PFSK-1 (cell line): Measurements from ENCODE around the gene FBH1.

Experiments
- POLR2AphosphoS5 ChIP-seq: IDR thresholded peaks from 2 replicates; pipeline ENCODE4 v1.6.1; 2012; ENCODE audit warnings: low read depth, mild to moderate bottlenecking, control low read depth, low read length, moderate library complexity
- REST ChIP-seq, 2 experiments: IDR thresholded peaks; 2 replicates each; pipeline versions ENCODE4 v1.6.1 to v1.8.0; 2011 to 2012; ENCODE audit warnings: low read depth in 2 of 2, low read length in 2 of 2, control low read depth in 1 of 2, inconsistent platforms in 1 of 2, mild to moderate bottlenecking in 1 of 2, moderate library complexity in 1 of 2; ENCODE audit not compliant: insufficient read depth in 1 of 2
- SIN3A ChIP-seq: IDR thresholded peaks from 2 replicates; pipeline ENCODE4 v1.6.1; 2012; ENCODE audit warnings: mild to moderate bottlenecking, low read length, moderate library complexity, borderline replicate concordance; ENCODE audit not compliant: insufficient read depth

- no peak for TF ChIP-seq SIN3A
- no peak for TF ChIP-seq POLR2AphosphoS5
- TF ChIP-seq REST (IDR thresholded peaks at IDR 0.05; ENCODE audit: insufficient read depth in 1 of 2, low read depth in 2 of 2, low read length in 2 of 2): no peak
Observed at GRCh38 chr10:5910323-5911100, 20.5 kb downstream of the FBH1 start.
